ENCODE data around the gene C4orf36. TPM values are rescaled to one million over a fixed set of nuclear protein-coding genes. Genes with fewer than 3 reads are reported as not detected.
A peak's percentile ranks its signal among the peaks of the same experiment; 100 is the strongest.

The C4orf36 gene
- total and polyA plus RNA-seq, 10 donors = 0.17 to 1.1 (median 0.82) TPM; not detected in 7

DNA sequence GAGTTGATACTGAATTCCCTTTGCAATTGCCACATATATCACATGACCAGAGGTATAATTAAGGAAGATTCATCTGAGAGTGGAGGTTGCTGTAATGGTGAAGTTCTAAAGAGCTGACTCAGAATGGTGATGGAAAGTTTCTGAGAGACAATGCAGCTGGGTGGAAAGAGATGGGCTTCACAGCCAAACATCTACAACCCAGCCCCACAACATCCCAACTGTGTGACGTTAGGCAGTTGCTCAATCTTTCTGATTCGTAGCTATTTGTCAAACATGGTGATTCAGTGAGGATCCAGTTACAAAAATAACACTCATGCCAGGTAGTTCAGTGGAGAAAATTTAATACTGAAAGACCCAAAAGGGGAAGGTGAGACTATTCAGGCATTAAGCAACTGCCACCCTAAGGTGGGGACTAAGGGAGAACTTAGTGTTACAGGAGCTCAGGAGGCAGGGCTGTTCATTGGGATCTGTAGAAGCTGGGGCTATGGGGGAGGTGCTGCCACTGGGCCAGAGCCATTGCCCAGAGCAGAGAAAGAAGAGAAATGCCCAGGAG, 35.7 kb upstream of the C4orf36 start:
- 17 to 65% (median 57%) methylated on average over 2 of the region's 2 CpGs for WGBS, 5 donors
- Histone ChIP-seq H3K4me1 (peaks cover 0 to 27% (median 15%) of the 10 kb centered on the region in 6 donors), H3K9me3 (no peaks in the 10 kb centered on the region), H3K4me3 (no peak overlapping the region), H3K27ac (no peak overlapping the region), H3K36me3 (peaks cover 0 to 5% (median 0%) of the 10 kb centered on the region in 6 donors), H3K27me3 (replicated peaks in 1 of 7) (no peaks in the 10 kb centered on the region)
- TF ChIP-seq, protein P1, sequence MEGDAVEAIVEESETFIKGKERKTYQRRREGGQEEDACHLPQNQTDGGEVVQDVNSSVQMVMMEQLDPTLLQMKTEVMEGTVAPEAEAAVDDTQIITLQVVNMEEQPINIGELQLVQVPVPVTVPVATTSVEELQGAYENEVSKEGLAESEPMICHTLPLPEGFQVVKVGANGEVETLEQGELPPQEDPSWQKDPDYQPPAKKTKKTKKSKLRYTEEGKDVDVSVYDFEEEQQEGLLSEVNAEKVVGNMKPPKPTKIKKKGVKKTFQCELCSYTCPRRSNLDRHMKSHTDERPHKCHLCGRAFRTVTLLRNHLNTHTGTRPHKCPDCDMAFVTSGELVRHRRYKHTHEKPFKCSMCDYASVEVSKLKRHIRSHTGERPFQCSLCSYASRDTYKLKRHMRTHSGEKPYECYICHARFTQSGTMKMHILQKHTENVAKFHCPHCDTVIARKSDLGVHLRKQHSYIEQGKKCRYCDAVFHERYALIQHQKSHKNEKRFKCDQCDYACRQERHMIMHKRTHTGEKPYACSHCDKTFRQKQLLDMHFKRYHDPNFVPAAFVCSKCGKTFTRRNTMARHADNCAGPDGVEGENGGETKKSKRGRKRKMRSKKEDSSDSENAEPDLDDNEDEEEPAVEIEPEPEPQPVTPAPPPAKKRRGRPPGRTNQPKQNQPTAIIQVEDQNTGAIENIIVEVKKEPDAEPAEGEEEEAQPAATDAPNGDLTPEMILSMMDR (IDR thresholded peaks at IDR 0.05 in 8 of 11, conservative IDR thresholded peaks at IDR 0.05 in 3 of 11) = no peak
- TF ChIP-seq POLR2AphosphoS5 (IDR thresholded peaks at IDR 0.05) = no peak
- no peak for TF ChIP-seq POLR2A (IDR thresholded peaks at IDR 0.05)
- intact Hi-C loops (cut with DNase I; ENCODE audit: low total_unique reads) = loop anchor here (10.0 kb wide), 1 partner anchor 297 kb away; the partner anchor contains the start of gene KLHL8
- DNase-seq = no peak

DNA sequence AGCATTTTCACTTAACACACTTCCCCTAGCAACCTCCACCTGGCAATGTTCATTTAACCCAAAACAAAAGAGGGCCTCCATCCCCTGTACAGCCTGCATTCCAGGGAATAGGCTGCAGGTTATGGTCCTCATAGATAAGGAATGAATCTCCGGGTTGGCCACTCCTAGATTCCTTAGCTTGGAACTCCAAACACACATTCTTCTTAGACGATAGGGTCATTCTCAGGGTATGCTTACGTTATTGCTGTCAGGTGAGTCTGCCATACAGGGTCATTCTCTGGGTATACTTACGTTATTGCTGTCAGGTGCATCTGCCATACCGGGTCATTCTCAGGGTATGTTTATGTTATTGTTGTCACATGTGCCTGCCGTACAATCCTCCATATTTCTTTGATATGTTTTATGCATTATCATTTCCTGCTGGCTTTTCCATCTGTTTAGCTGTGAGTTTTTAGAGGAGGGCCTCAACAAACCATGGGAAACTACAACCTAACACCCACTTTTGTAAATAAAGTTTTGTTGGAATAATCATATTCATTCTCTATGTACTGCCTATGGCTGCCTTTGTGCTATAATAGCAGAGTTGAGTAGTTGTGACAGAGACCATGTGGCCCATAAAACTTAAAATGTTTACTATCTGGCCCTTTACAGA, 34.3 kb upstream of the C4orf36 start:
- 90 to 95% (median 93%) methylated on average over 6 of the region's 6 CpGs for WGBS, 5 donors
- DNase-seq = no peak
- Histone ChIP-seq H3K27me3 (replicated peaks in 1 of 7) (no peaks in the 10 kb centered on the region), H3K4me3 (no peak overlapping the region), H3K4me1 (peaks cover 0 to 39% (median 17%) of the 10 kb centered on the region in 6 donors), H3K36me3 (peaks cover 0 to 5% (median 0%) of the 10 kb centered on the region in 6 donors), H3K9me3 (no peaks in the 10 kb centered on the region), H3K27ac (no peak overlapping the region)
- TF ChIP-seq, protein P1 (IDR thresholded peaks at IDR 0.05 in 8 of 11, conservative IDR thresholded peaks at IDR 0.05 in 3 of 11) = no peak
- TF ChIP-seq POLR2A (IDR thresholded peaks at IDR 0.05) (no peak), POLR2AphosphoS5 (IDR thresholded peaks at IDR 0.05) (no peak)
- intact Hi-C loops (cut with DNase I; ENCODE audit: low total_unique reads) = loop anchor here (10.0 kb wide), 1 partner anchor 298 kb away; the partner anchor contains the start of gene KLHL8

DNA sequence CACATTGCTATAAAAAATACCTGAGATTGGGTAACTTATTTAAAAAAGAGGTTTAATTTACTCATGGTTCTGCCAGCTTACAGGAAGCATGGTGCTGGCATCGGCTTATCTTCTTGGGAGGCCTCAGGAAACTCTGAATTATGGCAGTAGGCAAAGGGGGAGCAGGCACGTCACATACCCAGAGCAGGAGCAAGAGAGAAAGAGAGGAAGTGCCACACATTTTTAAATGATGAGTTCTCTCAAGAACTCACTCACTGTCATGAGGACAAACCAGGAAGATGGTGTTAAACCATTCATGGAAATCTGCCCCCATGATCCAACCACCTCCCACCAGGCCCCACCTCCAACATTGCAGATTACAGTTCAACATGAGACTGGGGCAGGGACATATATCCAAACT, 32.6 kb upstream of the C4orf36 start:
- 6 to 48% (median 29%) methylated on average over 2 of the region's 2 CpGs for WGBS, 5 donors
- H3K27me3 ChIP-seq (replicated peaks in 1 of 7) = no peaks in the 10 kb centered on the region
- peak overlapping the region in 7 of 8 donors; percentile 14 to 63 (median 31) for H3K27ac ChIP-seq
- DNase-seq = no peak
- H3K4me3 ChIP-seq = no peak overlapping the region
- H3K4me1 ChIP-seq = peaks cover 0 to 44% (median 17%) of the 10 kb centered on the region in 6 donors
- H3K36me3 ChIP-seq = peaks cover 0 to 1% (median 0%) of the 10 kb centered on the region in 6 donors
- TF ChIP-seq POLR2A (IDR thresholded peaks at IDR 0.05) (no peak), POLR2AphosphoS5 (IDR thresholded peaks at IDR 0.05) (peak in 1 of 3 donors; percentile 22)
- intact Hi-C loops (cut with DNase I; ENCODE audit: low total_unique reads) = loop anchor here (5.0 to 10.0 kb wide), 2 partner anchors 167 to 300 kb away; partner anchors contain the start of gene KLHL8
- no peaks in the 10 kb centered on the region for H3K9me3 ChIP-seq

DNA sequence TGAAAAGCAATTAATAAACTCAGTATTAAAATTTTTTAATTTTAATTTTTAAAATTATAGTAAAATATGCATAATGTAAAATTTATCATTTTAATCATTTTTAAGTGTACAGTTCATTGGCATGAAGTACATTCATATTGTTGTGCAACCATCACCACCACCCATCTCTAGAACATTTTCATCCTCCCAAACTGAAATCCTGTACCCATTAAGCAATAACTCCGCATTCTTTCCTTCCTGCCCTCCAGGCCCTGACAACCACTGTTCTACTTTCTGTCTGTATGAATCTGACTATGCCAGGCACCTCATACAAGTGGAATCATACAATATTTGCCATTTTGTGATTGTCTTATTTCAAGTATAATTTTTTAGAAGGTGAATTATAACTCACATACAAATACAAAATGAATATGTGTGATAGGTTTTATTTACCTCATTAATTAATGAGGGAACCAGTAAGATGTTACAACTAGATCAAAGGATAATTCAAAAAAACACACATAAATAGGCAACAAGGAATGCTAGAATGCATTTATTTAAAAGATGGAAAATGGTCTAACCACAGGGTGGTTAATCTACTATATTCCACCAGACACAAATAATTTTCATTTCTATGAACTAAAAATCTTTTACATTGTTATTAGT, 29.5 kb upstream of the C4orf36 start:
- Histone ChIP-seq H3K4me3 (no peak overlapping the region), H3K9me3 (no peaks in the 10 kb centered on the region), H3K27ac (no peak overlapping the region), H3K4me1 (peaks cover 0 to 28% (median 6%) of the 10 kb centered on the region in 6 donors), H3K36me3 (no peaks in the 10 kb centered on the region), H3K27me3 (replicated peaks in 1 of 7) (no peaks in the 10 kb centered on the region)
- WGBS, 5 donors = 56 to 94% (median 63%) methylated on average over 1 of the region's 1 CpG
- intact Hi-C loops (cut with DNase I; ENCODE audit: low total_unique reads) = loop anchor here (5.0 to 10.0 kb wide), 2 partner anchors 171 to 303 kb away; partner anchors contain the start of gene KLHL8
- no peak for DNase-seq
- TF ChIP-seq POLR2AphosphoS5 (IDR thresholded peaks at IDR 0.05) (no peak), POLR2A (IDR thresholded peaks at IDR 0.05) (no peak)
- TF ChIP-seq, protein P1 (IDR thresholded peaks at IDR 0.05 in 8 of 11, conservative IDR thresholded peaks at IDR 0.05 in 3 of 11) = no peak

All from spleen (tissue), 11 donors.